NCI-H146 treated with DMSO at 0.1 percent for 48 hours (cell line): ENCODE results near the gene RASA2.

Experiments
- DNase-seq: peaks from one replicate; lab custom pipeline; 2025; ENCODE audit not compliant: unreplicated experiment; lab: John Stamatoyannopoulos, UW

Gene RASA2

GRCh38 chr3:141486746-141487520 lies at the start of gene RASA2:
Gene RASA2 (plus strand): TSS chr3:141487027. CDS start chr3:141487084, 57 bp downstream.
- peak; percentile 68 for DNase-seq

- DNase-seq, result no peak
Measured at GRCh38 chr3:141439589-141439988, 47.2 kb upstream of the RASA2 start.

- no peak for DNase-seq
Measured at GRCh38 chr3:141440942-141441341, 45.9 kb upstream of the RASA2 start.

- peak; percentile 46 for DNase-seq
Measured at GRCh38 chr3:141441381-141442364, 45.2 kb upstream of the RASA2 start.

- DNase-seq, result no peak
Measured at GRCh38 chr3:141442446-141442845, 44.4 kb upstream of the RASA2 start.

- no peak for DNase-seq
Measured at GRCh38 chr3:141442914-141443313, 43.9 kb upstream of the RASA2 start.

GRCh38 chr3:141444586-141445285 lies 42.1 kb upstream of the RASA2 start:
- no peak for DNase-seq

GRCh38 chr3:141445990-141446389 lies 40.8 kb upstream of the RASA2 start:
- DNase-seq, result no peak

- no peak for DNase-seq
Measured at GRCh38 chr3:141446737-141447136, 40.1 kb upstream of the RASA2 start.

- DNase-seq, result no peak
Measured at GRCh38 chr3:141447383-141447782, 39.4 kb upstream of the RASA2 start.

GRCh38 chr3:141448606-141449220 lies 38.1 kb upstream of the RASA2 start:
- DNase-seq, result no peak

- no peak for DNase-seq
Measured at GRCh38 chr3:141449424-141449823, 37.4 kb upstream of the RASA2 start.

GRCh38 chr3:141450727-141451375 lies 36.0 kb upstream of the RASA2 start:
- DNase-seq, result no peak

GRCh38 chr3:141452045-141452444 lies 34.8 kb upstream of the RASA2 start:
- DNase-seq, result peak; percentile 69

GRCh38 chr3:141452773-141453172 lies 34.1 kb upstream of the RASA2 start:
- DNase-seq, result no peak

- DNase-seq, result no peak
Measured at GRCh38 chr3:141454054-141454453, 32.8 kb upstream of the RASA2 start.

- DNase-seq, result peak; percentile 90
Measured at GRCh38 chr3:141454906-141455602, 31.8 kb upstream of the RASA2 start.

GRCh38 chr3:141455603-141456300 lies 31.1 kb upstream of the RASA2 start:
- no peak for DNase-seq

GRCh38 chr3:141456301-141456625 lies 30.6 kb upstream of the RASA2 start:
- DNase-seq, result no peak
